Panc1 (cell line): ENCODE measurements around the gene MRPS33. TPM values are rescaled to one million over a fixed set of nuclear protein-coding genes. Genes with fewer than 3 reads are reported as not detected.
"Not testable (repeated sequence)": the region's sequence is repeated elsewhere in the genome, so short reads cannot be mapped to it uniquely, and the experiment has no call there.

Source experiments
- ATAC-seq: fragments of 200-7000 bp; cut with Tn5 transposase; 2 replicates; pipeline ENCODE4 v1.9.1; 2020; ENCODE audit warnings: mild to moderate bottlenecking, moderate library complexity
- BruUV-seq: library from RNA; stranded (reverse); fragments of 400-500 nt; replicated peaks from 2 replicates; lab custom pipeline; 2021; lab: Mats Ljungman, UMichigan
- CTCF ChIA-PET: fragments of 300-600 bp; sonication (Branson Sonifier 250); formaldehyde crosslinking; loops from one replicate; lab custom pipeline; 2022; ENCODE audit warnings: antibody characterized with exemption; lab: Charles Lee
- POLR2A ChIA-PET: fragments of 300-600 bp; sonication (Branson Sonifier 250); formaldehyde crosslinking; loops from one replicate; lab custom pipeline; 2022; ENCODE audit warnings: antibody characterized with exemption; lab: Charles Lee
- DNase-seq: peaks from one replicate; pipeline ENCODE4 v3.0.0-alpha.2; 2010; ENCODE audit warnings: low read depth, low spot score
- H3K27ac ChIP-seq: 2 replicates; pipeline ENCODE4 v1.5.1; 2011; ENCODE audit warnings: mild to moderate bottlenecking, low read length, inconsistent platforms
- H3K27me3 ChIP-seq: fragments of 200-500 bp; sonication (Bioruptor generic); 2 replicates; pipeline ENCODE4 v1.6.0; 2014; ENCODE audit warnings: low read length, inconsistent platforms; ENCODE audit not compliant: control insufficient read depth, insufficient read depth
- H3K36me3 ChIP-seq: fragments of 200-500 bp; sonication (Bioruptor generic); 2 replicates; pipeline ENCODE4 v1.5.1; 2014; ENCODE audit warnings: inconsistent platforms, mild to moderate bottlenecking, low read length, moderate library complexity; ENCODE audit not compliant: control insufficient read depth, insufficient read depth
- H3K4me1 ChIP-seq: 2 replicates; pipeline ENCODE4 v1.5.1; 2011; ENCODE audit warnings: inconsistent platforms, mild to moderate bottlenecking, low read length, moderate library complexity; ENCODE audit not compliant: control insufficient read depth, insufficient read depth
- H3K4me3 ChIP-seq, 2 experiments: 2 replicates each; pipeline ENCODE4 v1.5.1; 2011 to 2012; ENCODE audit warnings: low read depth in 2 of 2, low read length in 2 of 2, mild to moderate bottlenecking in 2 of 2, inconsistent platforms in 1 of 2, moderate library complexity in 1 of 2
- H3K9me3 ChIP-seq: fragments of 200-500 bp; sonication (Bioruptor generic); 2 replicates; pipeline ENCODE4 v1.5.1; 2014; ENCODE audit warnings: low read depth, mild to moderate bottlenecking, inconsistent platforms, low read length, moderate library complexity; ENCODE audit not compliant: control insufficient read depth, insufficient read depth
- POLR2AphosphoS5 ChIP-seq: IDR thresholded peaks from 2 replicates; pipeline ENCODE4 v1.6.1; 2012; ENCODE audit warnings: mild to moderate bottlenecking, low read depth, low read length, moderate library complexity
- REST ChIP-seq, 2 experiments: IDR thresholded peaks; 2 replicates each; pipeline ENCODE4 v1.6.1; 2011 to 2012; ENCODE audit warnings: low read depth in 2 of 2, control low read depth in 1 of 2, low read length in 1 of 2, mild to moderate bottlenecking in 1 of 2, moderate library complexity in 1 of 2; ENCODE audit not compliant: insufficient read depth in 1 of 2
- SIN3A ChIP-seq: IDR thresholded peaks from 2 replicates; pipeline ENCODE4 v1.6.1; 2012; ENCODE audit warnings: low read depth, mild to moderate bottlenecking, low read length, moderate library complexity, borderline replicate concordance; ENCODE audit not compliant: insufficient read depth
- TCF7L2 ChIP-seq: IDR thresholded peaks from 2 replicates; pipeline ENCODE4 v1.6.1; 2011; ENCODE audit warnings: mild to moderate bottlenecking, low read depth, low read length, inconsistent platforms
- in situ Hi-C: cut with HindIII; loops from 2 replicates; pipeline ENCODE4 v1.10.0; 2016; ENCODE audit warnings: low sequenced_read_pairs, low pct_unique_long_range_greater_than_20kb
- intact Hi-C: fragments of 100-400 bp; cut with micrococcal nuclease; formaldehyde crosslinking; loops from one replicate; pipeline ENCODE4 v1.10.0; 2022; ENCODE audit not compliant: unreplicated experiment
- total RNA-seq: library from RNA; stranded (reverse); gene quantifications from one replicate; pipeline ENCODE4 v1.2.1, GENCODE V29; 2021; ENCODE audit not compliant: unreplicated experiment
- TF ChIP-seq, protein P1 (sequence below): fragments of 450-650 bp; IDR thresholded peaks from 2 replicates; pipeline ENCODE4 v1.5.1; 2017; ENCODE audit warnings: mild to moderate bottlenecking

Gene MRPS33
- total RNA-seq, 1 experiment from 2014 or later = 68.8 TPM

GRCh38 chr7:141039376-141039775, 24.6 kb upstream of the MRPS33 start:
- in situ Hi-C loops = no loop called here
- H3K27ac ChIP-seq = no peak overlapping the region
- intact Hi-C loops = no loop called here
- ChIA-PET CTCF (no interaction called here), POLR2A (no interaction called here)
- no peak for DNase-seq
- TF ChIP-seq SIN3A (no peak), POLR2AphosphoS5 (no peak), REST (IDR thresholded peaks at IDR 0.05; ENCODE audit: insufficient read depth in 1 of 2, low read depth in 2 of 2, low read length in 1 of 2) (no peak), TCF7L2 (no peak)
- TF ChIP-seq, protein P1, sequence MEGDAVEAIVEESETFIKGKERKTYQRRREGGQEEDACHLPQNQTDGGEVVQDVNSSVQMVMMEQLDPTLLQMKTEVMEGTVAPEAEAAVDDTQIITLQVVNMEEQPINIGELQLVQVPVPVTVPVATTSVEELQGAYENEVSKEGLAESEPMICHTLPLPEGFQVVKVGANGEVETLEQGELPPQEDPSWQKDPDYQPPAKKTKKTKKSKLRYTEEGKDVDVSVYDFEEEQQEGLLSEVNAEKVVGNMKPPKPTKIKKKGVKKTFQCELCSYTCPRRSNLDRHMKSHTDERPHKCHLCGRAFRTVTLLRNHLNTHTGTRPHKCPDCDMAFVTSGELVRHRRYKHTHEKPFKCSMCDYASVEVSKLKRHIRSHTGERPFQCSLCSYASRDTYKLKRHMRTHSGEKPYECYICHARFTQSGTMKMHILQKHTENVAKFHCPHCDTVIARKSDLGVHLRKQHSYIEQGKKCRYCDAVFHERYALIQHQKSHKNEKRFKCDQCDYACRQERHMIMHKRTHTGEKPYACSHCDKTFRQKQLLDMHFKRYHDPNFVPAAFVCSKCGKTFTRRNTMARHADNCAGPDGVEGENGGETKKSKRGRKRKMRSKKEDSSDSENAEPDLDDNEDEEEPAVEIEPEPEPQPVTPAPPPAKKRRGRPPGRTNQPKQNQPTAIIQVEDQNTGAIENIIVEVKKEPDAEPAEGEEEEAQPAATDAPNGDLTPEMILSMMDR = no peak
- no peak for ATAC-seq
- H3K4me3 ChIP-seq = no peak overlapping the region
- BruUV-seq = no TSS peak
- H3K36me3 ChIP-seq = no peaks in the 10 kb centered on the region
- no peaks in the 10 kb centered on the region for H3K4me1 ChIP-seq
- H3K9me3 ChIP-seq = no peaks in the 10 kb centered on the region
- H3K27me3 ChIP-seq = no peaks in the 10 kb centered on the region

GRCh38 chr7:141038100-141038499, 23.3 kb upstream of the MRPS33 start:
- H3K27me3 ChIP-seq, intact Hi-C loops, H3K27ac ChIP-seq, H3K36me3 ChIP-seq, H3K4me1 ChIP-seq, DNase-seq, CTCF ChIA-PET, POLR2A ChIA-PET, in situ Hi-C loops, ATAC-seq, H3K4me3 ChIP-seq, BruUV-seq, H3K9me3 ChIP-seq: not testable (repeated sequence)

DNA sequence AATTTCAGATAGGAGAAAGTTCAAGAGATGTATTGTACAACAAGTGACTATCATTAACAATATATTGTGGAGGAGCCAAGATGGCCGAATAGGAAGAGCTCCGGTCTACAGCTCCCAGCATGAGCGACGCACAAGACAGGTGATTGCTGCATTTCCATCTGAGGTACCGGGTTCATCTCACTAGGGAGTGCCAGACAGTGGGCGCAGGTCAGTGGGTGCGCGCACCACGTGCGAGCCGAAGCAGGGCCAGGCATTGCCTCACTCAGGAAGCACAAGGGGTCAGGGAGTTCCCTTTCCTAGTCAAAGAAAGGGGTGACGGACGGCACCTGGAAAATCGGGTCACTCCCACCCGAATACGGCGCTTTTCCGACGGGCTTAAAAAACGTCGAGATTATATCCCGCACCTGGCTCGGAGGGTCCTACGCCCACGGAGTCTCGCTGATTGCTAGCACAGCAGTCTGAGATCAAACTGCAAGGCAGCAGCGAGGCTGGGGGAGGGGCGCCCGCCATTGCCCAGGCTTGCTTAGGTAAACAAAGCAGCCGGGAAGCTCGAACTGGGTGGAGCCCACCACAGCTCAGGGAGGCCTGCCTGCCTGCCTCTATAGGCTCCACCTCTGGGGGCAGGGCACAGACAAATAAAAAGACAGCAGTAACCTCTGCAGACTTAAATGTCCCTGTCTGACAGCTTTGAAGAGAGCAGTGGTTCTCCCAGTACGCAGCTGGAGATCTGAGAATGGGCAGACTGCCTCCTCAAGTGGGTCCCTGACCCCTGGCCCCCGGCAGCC, 18.0 kb upstream of the MRPS33 start:
- H3K27ac ChIP-seq, H3K4me3 ChIP-seq, in situ Hi-C loops, POLR2A ChIA-PET, CTCF ChIA-PET, H3K9me3 ChIP-seq, H3K36me3 ChIP-seq, H3K27me3 ChIP-seq, DNase-seq, H3K4me1 ChIP-seq, BruUV-seq, ATAC-seq, intact Hi-C loops: not testable (repeated sequence)
